Activated CD8-positive, alpha-beta memory T cell treated with anti-CD3 and anti-CD28 coated beads, Interleukin-2, amount 50 U/mL, for 4 hours (primary cell): ENCODE results near the gene EPB41L1.

Experiments used
- DNase-seq: peaks from one replicate; pipeline ENCODE4 v3.0.0-alpha.2; 2020

Gene EPB41L1

GRCh38 chr20:36197271-36197670 lies 42.7 kb downstream of the EPB41L1 start:
- no peak for DNase-seq

DNA sequence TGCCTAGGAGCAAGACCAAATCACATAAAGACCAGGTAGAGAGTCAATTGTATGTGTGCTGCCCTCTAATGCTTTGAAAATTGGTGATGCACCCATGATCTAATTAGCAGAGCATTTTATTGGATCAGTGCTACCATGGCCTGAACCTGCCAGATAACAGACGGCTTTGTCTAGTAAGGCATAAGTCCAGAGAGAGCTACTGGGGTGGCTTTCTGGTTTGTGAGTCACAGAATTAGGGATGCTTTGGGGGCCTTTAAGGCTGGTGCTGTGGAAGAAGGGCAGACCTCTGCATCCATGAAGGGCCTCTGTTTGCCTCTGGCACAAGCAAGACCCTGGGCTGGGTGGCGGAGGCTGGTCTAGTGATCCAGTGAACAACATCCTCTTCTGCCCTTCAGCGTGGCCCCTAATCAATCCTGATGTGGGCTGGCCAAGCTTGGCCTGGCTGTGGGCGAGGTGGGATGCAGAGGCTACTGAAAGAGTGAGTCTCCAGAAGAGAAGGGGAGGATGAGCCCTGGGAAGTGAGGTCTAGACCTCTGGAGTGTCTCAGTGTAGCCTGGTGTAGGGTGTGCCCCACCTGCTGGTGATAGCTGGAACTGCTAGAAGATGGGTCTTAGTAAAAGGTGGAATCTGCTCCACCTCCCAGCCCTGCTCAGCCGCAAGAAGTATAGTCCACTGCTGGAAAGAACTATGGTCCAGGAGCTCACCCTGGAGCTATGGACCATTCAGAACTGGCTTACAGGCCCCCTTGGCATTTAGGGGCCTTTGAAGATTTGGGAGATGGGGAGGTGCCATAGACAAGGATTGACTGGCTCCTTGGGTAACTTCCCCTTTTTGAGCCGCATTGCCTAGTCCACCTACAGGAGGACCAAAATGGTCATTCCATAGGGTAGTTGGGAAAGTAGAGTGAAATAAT lies 45.1 kb downstream of the EPB41L1 start:
- peak; percentile 77 for DNase-seq

- no peak for DNase-seq
Observed at GRCh38 chr20:36200451-36200850, 45.9 kb downstream of the EPB41L1 start.

DNA sequence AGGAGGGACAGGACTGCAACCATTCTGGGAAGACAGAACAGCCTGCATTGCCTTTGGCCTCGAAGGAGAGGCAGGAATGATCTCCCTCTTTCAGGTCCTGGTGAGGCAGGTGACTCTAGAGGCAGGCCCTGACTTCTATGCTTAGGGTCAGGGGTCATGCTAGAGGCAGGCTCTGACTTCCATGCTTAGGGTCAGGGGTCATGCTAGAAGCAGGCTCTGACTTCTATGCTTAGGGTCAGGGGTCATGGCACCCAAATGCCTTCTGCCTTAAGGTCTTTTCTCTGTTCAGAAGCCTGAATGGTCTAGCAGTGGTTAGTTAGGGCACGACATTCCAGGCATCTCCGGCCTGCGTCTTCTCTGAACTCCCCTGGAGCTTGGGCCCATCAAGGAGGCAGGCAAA lies 46.7 kb downstream of the EPB41L1 start:
- DNase-seq: no peak

- peak; percentile 78 for DNase-seq
Observed at GRCh38 chr20:36202891-36203338, 48.4 kb downstream of the EPB41L1 start.

- DNase-seq: no peak
Observed at GRCh38 chr20:36203861-36204260, 49.3 kb downstream of the EPB41L1 start.

- DNase-seq: no peak
Observed at GRCh38 chr20:36205026-36205425, 50.5 kb downstream of the EPB41L1 start.

DNA sequence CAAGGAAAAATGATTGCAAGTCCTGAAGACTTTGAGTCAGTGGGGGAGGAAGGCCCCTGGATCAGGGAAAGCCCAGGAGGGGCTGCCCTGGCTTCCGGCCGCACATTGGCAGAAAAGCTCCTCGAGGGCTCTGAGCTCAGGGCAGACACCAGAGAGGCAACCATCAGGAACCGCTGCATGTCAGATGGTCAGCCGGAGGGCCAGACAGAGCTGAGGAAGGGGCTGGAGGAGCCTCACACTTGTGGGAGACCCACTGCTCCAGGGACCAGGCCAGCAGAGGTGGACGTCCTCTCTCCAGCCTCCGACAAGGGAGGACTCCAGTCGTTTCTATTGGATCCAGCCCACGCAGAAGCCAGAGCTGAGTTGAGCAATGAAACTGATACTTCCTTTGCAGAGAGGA lies 51.5 kb downstream of the EPB41L1 start:
- DNase-seq: no peak

GRCh38 chr20:36206641-36207040 lies 52.1 kb downstream of the EPB41L1 start:
- DNase-seq: no peak

GRCh38 chr20:36207602-36208001 lies 53.1 kb downstream of the EPB41L1 start:
- no peak for DNase-seq

GRCh38 chr20:36208257-36208656 lies 53.7 kb downstream of the EPB41L1 start:
- DNase-seq: no peak

DNA sequence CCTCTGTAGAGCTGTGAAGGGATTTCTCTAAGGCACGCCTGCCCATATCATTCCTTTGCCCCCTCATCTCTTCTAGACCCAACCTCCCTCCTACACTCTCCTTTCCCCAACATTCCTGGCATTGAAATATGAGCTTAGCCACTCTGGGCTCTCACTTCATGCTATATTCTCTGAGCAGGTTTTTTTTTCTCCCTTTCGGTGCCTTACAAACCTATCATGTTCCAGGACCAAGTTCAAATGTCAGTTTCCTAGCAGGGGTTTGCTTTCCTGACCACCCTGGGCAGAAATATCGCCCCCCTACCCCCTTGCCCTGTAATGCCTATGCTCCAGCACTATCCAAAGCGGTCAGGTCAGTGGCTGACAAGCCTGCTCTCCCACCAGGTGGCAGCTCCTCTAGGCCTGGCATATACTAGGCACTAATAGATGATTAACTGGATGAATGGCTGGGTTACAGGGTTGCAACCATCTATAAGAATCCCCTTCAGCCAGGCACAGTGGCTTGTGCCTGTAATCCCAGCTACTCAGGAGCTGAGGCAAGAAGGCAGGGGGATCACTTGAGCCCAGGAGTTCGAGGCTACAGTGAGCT lies 56.0 kb downstream of the EPB41L1 start:
- DNase-seq: no peak

DNA sequence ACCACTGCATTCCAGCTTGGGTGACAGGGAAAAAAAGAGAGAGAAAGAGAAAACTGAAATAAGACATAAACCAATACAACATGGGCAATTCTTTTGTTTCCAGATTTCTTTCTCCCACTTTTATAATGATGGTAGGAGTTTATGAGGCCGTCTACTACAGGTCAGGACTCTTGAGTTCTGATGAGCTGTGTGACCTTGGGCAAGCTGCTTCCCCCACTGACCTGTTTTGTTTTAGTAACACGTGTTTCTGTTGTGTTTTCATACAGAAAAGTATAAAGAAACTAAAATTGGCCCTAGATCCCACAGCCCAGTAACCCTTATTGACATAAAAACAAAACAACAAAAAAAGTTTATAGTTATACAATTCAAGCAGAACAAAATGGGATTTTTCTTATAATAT lies 58.8 kb downstream of the EPB41L1 start:
- DNase-seq: no peak

DNA sequence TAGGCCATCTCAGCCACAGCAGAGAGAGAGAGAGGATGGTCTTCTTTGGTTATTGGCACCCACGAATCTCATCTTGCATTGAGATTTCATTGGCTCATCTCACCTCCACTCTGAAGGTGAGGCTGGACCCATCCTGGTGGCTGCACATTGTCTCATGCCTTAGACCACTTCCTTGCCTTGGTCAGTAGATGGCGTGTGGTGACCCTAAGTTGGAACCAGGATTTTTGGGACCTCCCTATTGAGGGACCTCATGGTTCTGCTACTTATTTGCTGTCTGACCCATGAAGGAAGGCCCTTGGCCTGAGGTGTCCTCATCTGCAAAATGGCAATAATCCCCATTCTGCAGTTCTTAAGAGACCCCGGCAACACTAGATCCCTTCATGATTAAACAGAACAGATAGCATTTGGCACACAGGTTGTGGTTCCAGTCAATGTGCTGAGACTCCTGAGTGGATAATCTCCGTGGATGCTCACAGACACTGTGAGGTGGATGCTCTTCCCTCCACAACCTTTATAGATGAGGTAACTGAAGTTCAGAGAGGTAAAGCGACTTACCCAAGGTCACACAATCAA lies 60.2 kb downstream of the EPB41L1 start:
- no peak for DNase-seq

GRCh38 chr20:36215778-36216177 lies 61.2 kb downstream of the EPB41L1 start:
- no peak for DNase-seq

GRCh38 chr20:36216314-36217025 lies 61.9 kb downstream of the EPB41L1 start:
- no peak for DNase-seq

DNA sequence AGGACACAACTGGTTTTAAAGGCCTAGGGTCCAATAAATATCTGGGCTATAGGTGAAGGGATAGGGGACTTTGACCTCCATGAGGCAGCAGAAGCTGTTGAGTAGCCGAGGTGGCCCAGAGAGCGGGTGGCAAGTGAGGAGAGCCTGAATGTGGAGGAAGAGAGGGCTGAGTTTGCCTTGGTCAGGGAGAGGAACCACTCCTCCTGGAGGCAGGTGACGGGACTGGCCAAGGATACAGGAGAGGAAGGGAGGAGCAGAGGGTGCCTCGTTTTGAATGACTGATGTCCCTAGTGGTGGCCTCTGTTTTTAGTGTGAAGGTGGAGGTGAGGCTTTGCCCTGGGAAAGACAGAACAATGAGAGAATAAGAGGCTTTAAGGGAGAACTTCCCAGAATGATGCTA lies 62.7 kb downstream of the EPB41L1 start:
- DNase-seq: no peak

- DNase-seq: no peak
Observed at GRCh38 chr20:36218380-36219064, 64.0 kb downstream of the EPB41L1 start.

DNA sequence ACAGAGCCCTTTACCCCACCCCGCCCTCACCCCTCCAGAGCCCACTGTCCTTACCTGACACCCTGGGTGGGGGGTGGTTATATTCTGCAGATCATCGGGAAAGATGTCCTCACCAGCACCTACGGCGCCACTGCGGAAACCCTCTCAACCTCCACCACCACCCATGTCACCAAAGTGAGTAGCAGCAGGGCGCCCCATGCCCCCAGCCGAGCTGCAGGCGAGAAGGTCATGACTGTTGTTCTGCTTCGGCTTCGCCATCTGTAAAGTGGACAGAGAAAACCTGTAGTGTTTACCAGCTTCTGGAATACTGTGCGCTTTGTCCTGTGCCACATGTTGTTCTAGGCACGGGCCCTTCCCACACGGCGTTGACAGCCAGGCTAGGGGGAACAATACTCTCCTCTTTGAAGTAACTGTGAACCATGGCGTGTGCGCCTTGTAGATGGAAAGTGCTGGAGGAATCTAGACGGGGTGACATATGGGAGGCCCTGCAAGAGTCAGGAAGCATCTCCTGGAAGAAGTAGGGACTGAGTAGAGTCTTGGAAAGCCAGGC lies 65.2 kb downstream of the EPB41L1 start:
- DNase-seq: no peak

GRCh38 chr20:36225666-36226065 lies 71.1 kb downstream of the EPB41L1 start:
- no peak for DNase-seq

DNA sequence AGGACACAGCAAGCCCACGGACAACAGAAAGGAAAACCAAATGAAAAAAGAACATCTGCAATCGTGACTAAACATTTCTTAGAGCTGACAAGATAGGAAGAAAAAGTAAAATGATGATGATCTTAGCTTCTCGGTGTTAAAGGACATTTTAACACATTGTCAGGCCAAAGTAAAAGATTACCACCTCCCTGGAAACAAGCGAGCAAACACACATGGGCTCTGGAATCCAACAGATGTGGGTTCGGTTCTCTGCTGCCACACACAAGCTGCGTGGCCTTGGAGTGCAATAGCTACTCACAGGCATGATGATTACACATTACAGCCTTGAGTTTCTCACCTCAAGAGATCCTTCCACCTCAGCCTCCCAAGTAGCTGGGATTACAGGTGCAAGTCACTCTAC lies 74.2 kb downstream of the EPB41L1 start:
- no peak for DNase-seq

- DNase-seq: no peak
Observed at GRCh38 chr20:36230019-36230418, 75.5 kb downstream of the EPB41L1 start.
